ENCODE data around the gene MARVELD2.
A peak's percentile ranks its signal among the peaks of the same experiment; 100 is the strongest.
"Not testable (repeated sequence)": the region's sequence is repeated elsewhere in the genome, so short reads cannot be mapped to it uniquely, and the experiment has no call there.

MARVELD2 gene

GRCh38 chr5:69444127-69444754 is 29.3 kb downstream of the MARVELD2 start:
- Histone ChIP-seq H3K27me3 (replicated peaks) (no peaks in the 10 kb centered on the region), H3K4me3 (ENCODE audit: low read depth, low read length) (no peak overlapping the region), H3K27ac (no peak overlapping the region), H3K36me3 (replicated peaks) (no peaks in the 10 kb centered on the region)
- DNase-seq, result no peak
- TF ChIP-seq CTCF (IDR thresholded peaks at IDR 0.05; ENCODE audit: low read depth, low read length, missing control alignments), result no peak
- in situ Hi-C loops (cut with HindIII; ENCODE audit: low pct_ligation_motif_present, low sequenced_read_pairs), result no loop called here

GRCh38 chr5:69449511-69449910 is 34.6 kb downstream of the MARVELD2 start:
- Histone ChIP-seq H3K27me3 (replicated peaks) (no peaks in the 10 kb centered on the region), H3K36me3 (replicated peaks) (no peaks in the 10 kb centered on the region), H3K4me3 (ENCODE audit: low read depth, low read length) (no peak overlapping the region), H3K27ac (no peak overlapping the region)
- TF ChIP-seq CTCF (IDR thresholded peaks at IDR 0.05; ENCODE audit: low read depth, low read length, missing control alignments), result no peak
- in situ Hi-C loops (cut with HindIII; ENCODE audit: low pct_ligation_motif_present, low sequenced_read_pairs), result no loop called here
- no peak for DNase-seq

DNA sequence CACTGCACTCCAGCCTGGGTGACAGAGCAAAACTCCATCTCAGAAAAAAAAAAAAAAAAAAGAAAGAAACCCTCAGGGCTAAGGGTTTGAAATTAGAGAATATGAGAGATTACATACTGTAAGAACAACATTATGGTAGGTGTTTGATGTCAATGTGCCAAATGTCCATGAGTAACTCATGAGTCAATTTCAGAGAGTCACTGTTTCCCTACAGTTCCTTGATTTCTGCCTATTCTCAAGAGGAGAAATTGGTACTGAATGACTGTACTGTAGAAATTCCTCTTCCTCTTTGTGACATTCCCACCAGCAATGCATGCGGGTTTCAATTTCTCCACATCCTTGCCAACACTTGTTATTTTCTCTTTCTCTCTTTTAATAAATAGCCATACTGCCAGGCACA is 35.2 kb downstream of the MARVELD2 start:
- Histone ChIP-seq H3K27me3 (replicated peaks) (no peaks in the 10 kb centered on the region), H3K27ac (peak overlapping the region; percentile 41), H3K4me3 (ENCODE audit: low read depth, low read length) (no peak overlapping the region), H3K36me3 (replicated peaks) (no peaks in the 10 kb centered on the region)
- TF ChIP-seq CTCF (IDR thresholded peaks at IDR 0.05; ENCODE audit: low read depth, low read length, missing control alignments), result no peak
- peak; percentile 86 for DNase-seq
- in situ Hi-C loops (cut with HindIII; ENCODE audit: low pct_ligation_motif_present, low sequenced_read_pairs), result no loop called here

- H3K27me3 ChIP-seq (replicated peaks); DNase-seq; in situ Hi-C loops (cut with HindIII; ENCODE audit: low pct_ligation_motif_present, low sequenced_read_pairs); H3K36me3 ChIP-seq (replicated peaks); H3K4me3 ChIP-seq (ENCODE audit: low read depth, low read length): not testable (repeated sequence)
- H3K27ac ChIP-seq, result peak overlapping the region; percentile 41
These were observed 35.6 kb downstream of the MARVELD2 start for GRCh38 chr5:69450527-69450926.

DNA sequence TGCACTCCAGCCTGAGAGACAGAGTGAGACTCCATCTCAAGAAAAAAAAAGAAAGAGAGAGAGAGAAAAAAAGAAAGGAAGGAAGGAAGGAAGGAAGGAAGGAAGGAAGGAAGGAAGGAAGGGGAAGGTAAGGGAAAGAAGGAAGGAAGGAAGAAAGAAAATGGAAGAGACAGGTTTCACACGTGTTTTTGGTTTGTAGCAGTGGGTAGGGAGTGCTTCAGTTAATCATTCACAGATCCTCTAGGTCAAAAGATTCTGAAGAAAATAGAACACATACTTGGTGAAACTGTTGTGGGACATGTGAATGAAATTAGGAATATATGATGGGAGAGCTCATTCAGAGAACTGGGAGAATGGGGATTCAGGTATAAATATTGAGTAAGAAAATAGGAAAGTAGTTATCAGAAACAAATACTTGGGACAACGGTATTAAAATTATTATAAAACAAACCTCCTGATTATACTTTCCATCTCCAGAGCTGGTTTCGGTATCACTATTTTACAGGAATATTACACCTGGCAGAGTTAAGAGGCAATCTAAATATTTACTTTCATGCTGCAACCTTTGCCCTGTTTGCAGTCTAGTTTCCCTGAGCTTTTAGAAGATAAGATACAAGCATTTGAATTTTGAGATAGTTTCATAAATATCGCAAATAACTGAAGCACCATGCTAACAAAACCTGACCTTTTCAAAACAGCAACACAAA is 37.2 kb downstream of the MARVELD2 start:
- TF ChIP-seq CTCF (IDR thresholded peaks at IDR 0.05; ENCODE audit: low read depth, low read length, missing control alignments), result no peak
- H3K27ac ChIP-seq, result no peak overlapping the region
- H3K27me3 ChIP-seq (replicated peaks), result no peaks in the 10 kb centered on the region
- no peaks in the 10 kb centered on the region for H3K36me3 ChIP-seq (replicated peaks)
- in situ Hi-C loops (cut with HindIII; ENCODE audit: low pct_ligation_motif_present, low sequenced_read_pairs), result no loop called here
- no peak for DNase-seq
- no peak overlapping the region for H3K4me3 ChIP-seq (ENCODE audit: low read depth, low read length)

DNA sequence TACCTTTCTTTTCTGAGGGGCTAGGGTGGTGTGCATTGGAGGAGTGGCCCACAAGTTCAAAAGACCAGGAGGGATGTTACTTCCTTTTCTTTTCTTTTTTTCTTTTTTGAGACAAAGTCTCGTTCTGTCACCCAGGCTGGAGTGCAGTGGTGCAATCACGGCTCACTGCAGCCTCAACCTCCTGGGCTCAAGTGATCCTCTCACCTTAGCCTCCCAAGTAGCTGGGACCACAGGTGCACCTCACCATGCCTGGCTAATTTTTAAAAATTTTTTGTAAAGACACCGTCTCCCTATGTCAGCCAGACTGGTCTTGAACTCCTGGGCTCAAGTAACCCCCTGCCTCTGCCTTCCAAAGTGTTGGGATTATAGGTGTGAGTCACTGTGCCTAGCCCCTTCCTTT is 38.6 kb downstream of the MARVELD2 start:
- H3K4me3 ChIP-seq (ENCODE audit: low read depth, low read length); H3K27me3 ChIP-seq (replicated peaks); in situ Hi-C loops (cut with HindIII; ENCODE audit: low pct_ligation_motif_present, low sequenced_read_pairs); H3K27ac ChIP-seq; H3K36me3 ChIP-seq (replicated peaks); DNase-seq: not testable (repeated sequence)
